ENCODE results near the gene SCN4A.
"Not testable (repeated sequence)": the region's sequence is repeated elsewhere in the genome, so short reads cannot be mapped to it uniquely, and the experiment has no call there.

DNA sequence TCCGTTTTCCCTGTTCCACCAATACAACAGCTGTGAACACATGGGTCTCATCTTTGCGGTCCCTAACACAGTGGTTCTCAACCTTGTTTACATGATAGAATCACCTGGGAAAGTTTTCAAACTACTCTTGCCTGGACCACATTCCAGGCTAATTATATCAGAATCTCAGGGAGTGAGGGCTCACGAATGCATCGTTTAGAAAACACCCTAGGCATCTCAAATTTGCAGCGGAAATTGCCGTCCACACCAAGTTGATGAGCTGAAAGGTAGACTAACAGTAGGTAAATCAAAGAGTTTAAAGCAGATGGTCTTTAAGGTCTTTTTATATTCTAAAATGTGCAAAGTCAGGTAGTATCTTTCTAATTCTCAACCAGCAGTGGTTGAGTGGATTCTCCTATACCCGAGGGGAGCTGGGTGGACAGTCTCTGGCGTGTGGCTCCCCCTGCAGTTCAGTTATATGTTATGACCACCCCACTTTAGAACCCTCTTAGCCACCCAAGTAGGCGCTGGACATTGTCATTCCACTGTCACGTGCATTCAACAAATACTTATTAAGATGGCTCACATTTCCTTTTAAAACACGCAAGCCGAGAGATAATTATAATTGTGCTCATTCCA is 65.4 kb downstream of the SCN4A start:
- not testable (repeated sequence) for TF ChIP-seq POLR2A (IDR thresholded peaks at IDR 0.05; ENCODE audit: low read length); GATA1 (IDR thresholded peaks at IDR 0.05; ENCODE audit: low read depth, low read length)
